NCI-H1930 (cell line): ENCODE results near the gene LGR4.
"Not testable (repeated sequence)": the region's sequence is repeated elsewhere in the genome, so short reads cannot be mapped to it uniquely, and the experiment has no call there.

Experiments used
- DNase-seq, 2 experiments: peaks; one replicate each; lab custom pipeline; 2025; lab: John Stamatoyannopoulos, UW

The LGR4 gene

DNA sequence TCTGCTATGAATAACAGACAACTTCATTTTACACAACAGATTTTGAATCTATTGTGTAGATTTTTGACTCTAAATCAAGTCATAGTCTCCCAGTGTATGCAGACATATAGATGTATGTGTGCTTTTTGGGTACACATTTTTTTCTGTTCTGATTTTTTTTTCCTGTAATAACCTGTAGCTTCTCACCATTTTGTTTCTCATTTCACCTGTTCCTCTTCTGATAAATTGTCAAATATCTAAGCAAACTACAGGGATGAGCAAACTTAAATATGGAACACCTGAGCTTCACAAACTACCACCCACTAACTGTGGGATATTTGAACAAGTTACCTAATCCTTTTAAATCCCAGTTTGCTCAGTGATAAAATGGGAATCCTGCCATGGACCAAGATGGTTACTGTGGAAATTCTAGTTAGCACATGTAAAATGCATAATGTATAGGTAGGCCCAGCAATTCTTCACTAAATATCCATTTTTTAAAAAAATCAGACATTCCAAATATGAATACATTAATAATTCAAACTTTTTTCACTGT, 15.7 kb downstream of the LGR4 start:
- no peak for DNase-seq

GRCh38 chr11:27456140-27456794, 16.3 kb downstream of the LGR4 start:
- DNase-seq = no peak

DNA sequence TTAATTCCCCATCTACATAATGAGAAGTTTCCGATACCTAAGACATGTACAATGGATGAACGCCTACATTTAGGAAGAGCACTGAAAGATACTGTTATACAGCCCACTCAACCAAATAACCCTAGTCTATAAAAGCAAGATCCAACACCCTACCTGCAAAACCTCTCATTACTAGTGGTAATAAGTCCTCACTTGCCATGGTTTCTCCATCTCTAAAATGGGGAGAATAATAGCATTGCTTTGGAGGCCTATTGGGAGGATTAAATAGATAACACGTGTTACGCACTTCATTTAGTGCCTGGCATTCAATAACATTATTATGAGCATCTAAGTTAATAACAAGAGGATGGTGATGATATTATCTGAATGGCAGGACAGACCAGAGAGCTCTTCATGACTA, 16.9 kb downstream of the LGR4 start:
- DNase-seq = no peak

GRCh38 chr11:27453701-27454100, 18.9 kb downstream of the LGR4 start:
- no peak for DNase-seq

DNA sequence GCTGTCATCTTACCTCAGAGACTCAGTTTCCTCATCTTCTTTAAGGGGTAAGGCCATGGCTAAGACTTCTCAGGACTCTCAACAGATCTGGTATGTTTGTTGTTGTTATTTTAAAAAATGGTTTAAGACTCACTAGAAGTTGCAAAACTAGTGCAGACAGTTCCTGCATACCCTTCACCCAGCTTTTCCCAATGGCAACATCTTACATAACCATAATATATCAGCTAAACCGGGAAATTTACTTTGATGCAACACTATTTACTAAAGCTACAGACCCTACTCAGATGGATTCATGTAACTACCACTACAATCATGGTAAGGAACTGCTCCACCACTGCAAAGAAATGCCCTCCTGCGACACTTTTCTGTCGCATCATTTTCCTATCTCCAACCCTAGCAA, 20.4 kb downstream of the LGR4 start:
- no peak for DNase-seq

- peak; percentile 23 to 43 for DNase-seq
Observed at GRCh38 chr11:27451244-27451965, 21.2 kb downstream of the LGR4 start.

DNA sequence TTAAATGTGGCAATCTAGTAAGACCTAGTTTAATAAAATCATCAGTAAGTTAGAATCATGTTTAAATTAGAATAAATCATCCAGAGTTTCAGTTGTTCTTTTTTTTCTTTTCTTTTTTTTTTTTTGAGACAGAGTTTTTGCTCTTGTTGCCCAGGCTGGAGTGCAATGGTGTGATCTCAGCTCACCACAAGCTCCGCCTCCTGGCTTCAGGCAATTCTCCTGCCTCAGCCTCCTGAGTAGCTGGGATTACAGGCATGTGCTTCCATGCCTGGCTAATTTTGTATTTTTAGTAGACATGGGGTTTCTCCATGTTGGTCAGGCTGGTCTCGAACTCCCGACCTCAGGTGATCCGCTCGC, 24.4 kb downstream of the LGR4 start:
- not testable (repeated sequence) for DNase-seq

DNA sequence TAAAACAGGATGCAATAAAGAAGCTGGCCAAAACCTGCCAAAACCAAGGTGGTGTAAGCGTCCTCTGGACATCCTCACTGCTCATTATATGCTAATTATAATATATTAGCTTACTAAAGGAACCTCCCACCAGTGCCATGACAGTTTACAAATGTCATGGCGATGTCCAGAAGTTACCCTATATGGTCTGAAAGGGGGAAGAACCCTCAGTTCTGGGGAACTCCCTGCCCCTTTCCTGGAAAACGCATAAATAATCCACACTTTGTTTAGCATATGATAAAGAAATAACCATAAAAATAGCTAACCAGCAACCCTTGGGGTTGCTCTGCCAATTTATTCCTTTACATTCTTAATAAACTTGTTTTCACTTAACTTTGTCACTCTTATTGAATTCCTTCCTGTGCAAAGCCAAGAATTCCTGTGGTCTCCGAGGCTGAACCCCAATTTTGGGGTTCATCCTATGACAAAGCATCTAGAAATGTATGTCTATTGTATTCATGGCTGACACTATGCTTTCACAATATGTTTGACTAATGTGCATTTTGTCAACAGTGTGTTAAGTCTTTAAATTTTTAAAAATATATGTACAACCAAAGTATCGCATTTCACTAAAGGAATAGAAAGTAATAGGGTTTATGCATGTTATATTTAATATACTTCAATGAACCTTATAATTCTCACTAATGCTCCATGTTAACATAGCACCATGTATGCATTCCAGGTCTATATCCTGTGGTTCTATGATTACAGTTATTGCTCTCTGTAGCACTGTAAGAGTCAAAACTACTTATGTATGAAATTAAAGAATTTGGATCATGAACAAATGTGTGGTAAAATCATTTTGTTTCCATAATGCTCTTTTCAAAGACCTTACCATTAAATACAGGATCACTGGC, 25.1 kb downstream of the LGR4 start:
- DNase-seq = no peak

- no peak for DNase-seq
Observed at GRCh38 chr11:27445625-27446024, 27.0 kb downstream of the LGR4 start.

DNA sequence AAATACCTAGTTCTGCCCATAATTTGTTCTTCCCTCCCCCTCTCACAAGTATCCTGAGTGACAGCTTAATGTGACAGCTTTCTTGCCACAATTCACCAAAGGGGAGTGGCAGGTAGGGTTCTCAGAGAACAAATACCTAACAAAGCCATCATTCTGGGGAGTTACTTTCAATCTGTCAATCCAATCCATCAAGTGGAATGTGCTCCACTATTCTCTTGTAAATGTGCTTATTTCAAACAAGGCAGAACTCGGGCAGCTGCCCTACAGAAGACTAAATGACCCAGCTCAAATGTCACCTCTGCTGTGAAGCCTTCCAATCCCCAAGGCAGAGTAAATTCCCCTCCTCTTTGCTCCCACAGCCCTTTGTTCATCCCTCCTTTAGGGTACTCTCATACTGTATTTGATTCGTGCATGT, 27.8 kb downstream of the LGR4 start:
- peak; percentile 74 to 96 for DNase-seq

DNA sequence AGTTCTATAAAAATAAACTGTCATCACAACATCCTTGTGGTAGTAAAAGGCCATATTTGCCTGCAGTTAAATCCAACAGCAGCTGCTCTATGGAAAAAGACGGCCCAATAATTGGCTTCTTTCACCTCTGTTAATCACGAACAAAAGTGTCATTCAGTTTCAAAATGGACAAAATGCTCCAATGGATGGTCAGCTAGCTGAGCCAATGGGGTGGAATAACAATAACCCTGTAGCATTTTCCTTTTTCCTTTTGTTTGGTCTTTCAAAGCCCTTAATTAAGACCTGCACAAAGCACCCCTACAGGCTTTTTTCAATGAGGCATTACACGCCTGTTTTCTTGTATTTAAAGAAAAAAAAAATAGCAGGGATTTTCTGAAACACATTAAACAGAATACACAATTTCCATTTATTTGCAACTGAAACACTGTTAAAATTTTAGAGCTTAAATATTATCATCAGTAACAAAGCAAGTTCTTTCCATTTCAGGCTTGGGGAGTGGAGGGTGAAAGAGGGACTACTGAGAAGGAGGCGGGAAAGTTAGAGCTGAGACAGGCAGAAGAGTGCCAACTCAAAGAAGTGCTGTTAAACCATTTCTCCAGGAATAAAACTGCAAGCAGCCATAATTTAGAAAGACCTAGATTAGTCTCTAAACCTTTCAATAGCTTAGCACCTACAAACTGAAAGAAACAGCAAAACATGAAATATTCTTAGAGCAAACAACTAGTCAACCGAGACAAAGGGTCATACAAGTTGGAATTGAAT, 28.7 kb downstream of the LGR4 start:
- DNase-seq = peak; percentile 90 to 95

DNA sequence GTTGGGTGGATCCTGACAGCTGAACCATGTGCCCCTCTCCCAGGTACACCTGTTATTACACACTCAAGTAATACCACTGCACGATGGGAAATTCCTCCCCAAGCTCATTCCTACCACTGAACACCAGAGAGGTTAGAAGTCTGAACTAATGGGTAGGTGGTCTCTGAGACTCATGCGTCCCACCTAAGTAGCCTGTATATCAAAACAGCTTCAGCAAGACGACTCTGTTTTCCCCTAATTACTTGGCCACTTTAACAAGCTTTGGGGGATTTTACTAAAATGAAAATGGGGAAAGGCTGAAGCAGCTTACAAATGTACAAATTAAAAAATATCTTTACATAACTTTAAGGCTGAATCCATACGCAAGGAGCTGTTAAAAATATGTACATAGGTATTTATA, 29.4 kb downstream of the LGR4 start:
- DNase-seq = no peak

GRCh38 chr11:27440090-27440489, 32.5 kb downstream of the LGR4 start:
- DNase-seq = peak in 1 of 2 experiments; percentile 23

DNA sequence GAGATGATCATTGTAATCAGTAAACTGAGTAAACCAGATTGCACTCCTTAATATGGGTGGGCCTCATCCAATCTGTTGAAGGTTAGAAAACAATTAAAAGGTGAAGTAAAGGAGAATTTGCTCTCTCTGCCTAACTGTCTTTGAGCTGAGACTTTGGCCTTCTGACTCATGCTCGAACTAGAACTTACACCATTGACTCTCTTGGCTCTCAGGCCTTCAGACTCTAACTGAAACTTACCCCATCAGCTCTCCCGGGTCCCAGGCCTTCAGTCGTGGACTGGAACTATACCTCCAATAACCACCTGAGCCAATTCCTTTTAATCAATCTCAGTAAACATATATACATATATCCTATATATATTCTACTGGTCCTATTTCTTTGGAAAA, 34.0 kb downstream of the LGR4 start:
- no peak for DNase-seq

- no peak for DNase-seq
Observed at GRCh38 chr11:27437829-27438594, 34.6 kb downstream of the LGR4 start.

GRCh38 chr11:27436916-27437315, 35.7 kb downstream of the LGR4 start:
- no peak for DNase-seq

- no peak for DNase-seq
Observed at GRCh38 chr11:27433742-27434141, 38.8 kb downstream of the LGR4 start.

GRCh38 chr11:27431808-27432207, 40.8 kb downstream of the LGR4 start:
- no peak for DNase-seq

- DNase-seq = no peak
Observed at GRCh38 chr11:27429761-27430393, 42.7 kb downstream of the LGR4 start.

- no peak for DNase-seq
Observed at GRCh38 chr11:27427183-27427980, 45.2 kb downstream of the LGR4 start.
